LHCN-M2 (cell line): ENCODE results near the gene CYTH1. TPM values are rescaled to one million over a fixed set of nuclear protein-coding genes. Genes with fewer than 3 reads are reported as not detected.

ENCODE experiments used
- DNase-seq: peaks from one replicate; pipeline ENCODE4 v3.0.0-alpha.2; 2012; ENCODE audit warnings: low read depth
- polyA plus RNA-seq: library from polyadenylated mRNA; unstranded; fragments of >200 nt; gene quantifications from one replicate; pipeline ENCODE4 v1.2.1, GENCODE V29; 2012; ENCODE audit warnings: missing spikeins
- total RNA-seq: library from RNA; depleted of rRNA; stranded (reverse); fragments of >200 nt; gene quantifications from 2 replicates; pipeline ENCODE4 v1.2.3, GENCODE V29; 2014; rRNA removed

CYTH1 gene, protein sequence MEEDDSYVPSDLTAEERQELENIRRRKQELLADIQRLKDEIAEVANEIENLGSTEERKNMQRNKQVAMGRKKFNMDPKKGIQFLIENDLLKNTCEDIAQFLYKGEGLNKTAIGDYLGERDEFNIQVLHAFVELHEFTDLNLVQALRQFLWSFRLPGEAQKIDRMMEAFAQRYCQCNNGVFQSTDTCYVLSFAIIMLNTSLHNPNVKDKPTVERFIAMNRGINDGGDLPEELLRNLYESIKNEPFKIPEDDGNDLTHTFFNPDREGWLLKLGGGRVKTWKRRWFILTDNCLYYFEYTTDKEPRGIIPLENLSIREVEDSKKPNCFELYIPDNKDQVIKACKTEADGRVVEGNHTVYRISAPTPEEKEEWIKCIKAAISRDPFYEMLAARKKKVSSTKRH
- total RNA-seq = 24.9 and 26.1 TPM in 2 replicates
- 15.3 TPM for polyA plus RNA-seq

DNA sequence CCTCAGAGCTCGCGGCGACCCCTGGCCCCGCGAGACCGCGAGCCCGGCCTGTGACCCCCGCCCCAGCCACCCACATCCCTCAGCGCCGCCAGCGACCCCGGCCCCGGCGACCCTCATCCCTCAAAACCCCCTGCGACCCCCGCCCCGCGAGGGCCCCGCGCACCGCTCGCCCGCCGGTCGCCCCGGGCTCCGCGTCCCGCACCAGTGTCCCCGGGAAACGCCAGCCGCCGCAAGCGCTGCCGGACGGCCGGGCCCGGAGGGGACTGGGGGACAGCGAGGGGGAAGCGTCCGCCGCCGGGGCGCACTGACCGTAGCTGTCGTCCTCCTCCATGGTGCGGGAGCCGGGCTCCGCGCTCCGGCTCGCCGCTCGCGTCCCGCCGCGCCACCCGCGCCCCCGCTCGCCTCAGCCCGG, at the start of gene CYTH1:
TSS of gene CYTH1 (minus strand) at position 381 of the 412 bp plus-strand sequence. CDS start at position 331, 50 bp downstream.
- no peak for DNase-seq

DNA sequence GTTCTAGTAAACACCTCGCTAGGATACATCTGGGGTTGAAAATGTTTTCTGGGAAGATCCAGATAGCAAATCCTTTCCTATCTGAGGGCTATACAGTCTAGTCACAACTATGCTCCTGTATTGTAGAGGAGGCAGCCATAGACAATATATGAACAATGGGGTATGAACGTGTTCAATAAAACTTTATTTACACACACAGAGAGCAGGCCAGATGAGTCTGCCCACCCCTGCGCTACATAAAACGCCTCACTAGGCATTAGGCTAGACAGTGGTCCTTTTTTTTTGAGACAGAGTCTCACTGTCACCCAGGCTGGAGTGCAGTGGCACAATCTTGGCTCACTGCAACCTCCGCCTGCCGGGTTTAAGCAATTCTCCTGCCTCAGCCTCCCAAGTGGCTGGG, 47.4 kb upstream of the CYTH1 start:
- no peak for DNase-seq

DNA sequence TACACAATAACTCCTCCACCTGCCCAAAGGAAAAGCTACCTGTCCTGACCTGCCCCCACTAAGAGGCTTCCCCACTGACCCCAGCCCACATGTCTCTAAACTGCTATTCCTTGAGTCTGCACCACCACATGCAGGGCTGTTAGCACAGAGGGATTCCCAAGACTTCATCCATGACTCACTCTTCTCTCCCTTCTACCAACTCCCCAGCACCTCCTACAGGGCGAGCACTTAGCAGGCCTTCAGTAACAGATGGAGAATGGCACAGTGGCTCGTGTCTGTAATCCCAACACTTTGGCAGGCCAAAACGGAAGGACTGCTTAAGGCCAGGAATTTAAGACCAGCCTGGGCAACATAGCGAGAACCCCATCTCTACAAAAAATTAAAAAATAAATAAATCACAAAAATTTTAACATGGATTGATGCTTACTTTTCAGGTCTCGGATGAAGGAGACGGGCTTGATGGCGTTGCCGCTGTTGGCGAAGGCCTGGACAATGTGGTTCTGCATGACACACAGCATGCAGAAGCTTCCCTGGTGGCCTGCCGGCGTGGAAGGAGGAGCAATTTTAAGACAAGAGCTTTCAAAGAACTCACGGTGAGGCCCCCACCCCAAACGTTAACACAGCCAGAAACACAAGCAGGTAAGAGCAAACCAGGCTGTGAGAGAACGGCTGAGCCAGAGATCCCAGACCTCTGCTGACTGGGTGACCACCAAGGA, 46.6 kb upstream of the CYTH1 start:
- peak; percentile 59 for DNase-seq

DNA sequence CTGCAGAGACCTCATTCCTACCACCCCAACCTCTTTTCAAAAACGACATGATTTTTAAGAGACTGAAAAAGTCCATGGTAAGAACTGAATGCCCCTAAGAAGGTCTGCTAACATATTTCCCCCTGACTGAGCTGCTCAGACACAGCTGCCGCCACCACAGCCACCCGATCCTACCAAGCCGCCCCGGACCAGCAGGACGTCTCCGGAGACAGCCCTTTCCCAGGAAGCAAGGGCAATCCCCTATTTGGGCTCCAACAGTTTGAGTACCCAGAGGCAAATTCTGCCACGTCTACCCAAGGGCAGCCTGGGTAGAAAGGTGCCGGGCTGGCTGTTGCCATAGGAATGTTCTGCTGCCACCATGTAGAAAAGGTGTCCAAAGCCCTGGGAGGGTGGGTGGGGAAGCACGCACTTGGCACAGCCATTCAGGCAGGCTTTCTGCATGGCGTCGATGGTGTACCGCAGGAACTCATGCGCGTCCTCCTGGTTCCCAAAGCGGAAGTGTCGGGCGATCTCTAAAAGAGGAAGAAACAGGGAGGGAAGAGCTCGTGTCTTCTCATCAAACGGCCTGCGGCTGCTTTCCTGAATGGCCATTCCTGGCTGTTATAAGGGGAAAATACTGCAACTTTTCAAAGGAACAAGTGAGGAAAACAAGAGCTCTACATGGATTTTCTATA, 44.9 kb upstream of the CYTH1 start:
- DNase-seq = no peak

DNA sequence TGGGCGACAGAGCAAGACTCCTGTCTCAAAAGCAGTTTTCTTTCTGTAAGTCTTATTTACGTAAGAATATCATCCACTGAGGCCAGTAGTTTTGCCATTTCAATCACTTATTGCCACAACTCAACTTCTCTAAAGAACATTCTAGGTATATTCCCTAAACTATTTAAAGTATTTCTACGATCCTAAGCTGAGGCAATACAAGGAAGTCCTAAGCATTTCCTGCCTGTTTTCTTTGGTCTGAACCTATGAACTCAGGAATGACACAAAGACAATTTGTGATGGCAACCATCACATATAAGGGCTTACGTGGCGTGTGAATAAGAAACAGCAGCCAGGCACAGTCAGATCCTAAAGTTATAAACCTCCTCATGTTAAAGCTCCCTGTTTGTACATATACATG, 44.3 kb upstream of the CYTH1 start:
- DNase-seq = no peak

DNA sequence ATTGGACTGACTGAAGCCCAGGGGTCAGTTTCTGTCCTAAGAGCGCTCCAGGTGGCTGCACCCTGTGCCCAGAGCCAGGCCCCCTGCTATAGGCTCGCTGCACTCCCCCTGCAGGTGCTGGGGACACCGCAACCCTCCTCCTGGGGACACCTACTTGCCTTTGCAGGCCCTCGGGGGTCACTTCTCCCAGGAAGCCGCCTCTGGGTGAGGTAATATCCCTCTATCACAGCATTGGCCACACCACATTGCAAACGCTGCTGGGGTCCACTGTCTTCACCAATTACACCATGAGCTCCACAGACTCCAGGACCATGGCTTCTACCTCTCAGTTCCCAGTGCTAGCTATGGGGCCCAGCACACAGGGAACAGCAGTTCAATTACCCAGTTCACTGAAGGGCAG, 43.6 kb upstream of the CYTH1 start:
- DNase-seq = no peak

DNA sequence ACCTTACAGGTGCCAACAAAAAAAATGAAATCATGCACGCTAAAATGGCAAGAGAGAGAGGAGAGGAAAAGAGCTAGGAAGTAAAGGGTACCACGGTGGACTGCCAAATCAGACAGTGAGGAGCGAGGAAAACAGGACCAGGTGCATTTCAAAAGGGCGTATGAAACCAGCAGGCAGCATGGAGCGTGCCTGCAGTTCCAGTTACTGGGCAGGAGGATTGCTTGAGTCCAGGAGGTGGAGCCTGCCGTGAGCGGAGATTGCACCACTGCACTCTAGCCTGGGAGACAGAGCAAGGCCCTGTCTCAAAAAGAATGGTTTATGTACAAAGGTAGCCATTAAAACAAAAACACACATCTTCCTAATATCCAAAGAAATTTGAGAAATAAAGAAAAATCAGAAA, 42.2 kb upstream of the CYTH1 start:
- no peak for DNase-seq

DNA sequence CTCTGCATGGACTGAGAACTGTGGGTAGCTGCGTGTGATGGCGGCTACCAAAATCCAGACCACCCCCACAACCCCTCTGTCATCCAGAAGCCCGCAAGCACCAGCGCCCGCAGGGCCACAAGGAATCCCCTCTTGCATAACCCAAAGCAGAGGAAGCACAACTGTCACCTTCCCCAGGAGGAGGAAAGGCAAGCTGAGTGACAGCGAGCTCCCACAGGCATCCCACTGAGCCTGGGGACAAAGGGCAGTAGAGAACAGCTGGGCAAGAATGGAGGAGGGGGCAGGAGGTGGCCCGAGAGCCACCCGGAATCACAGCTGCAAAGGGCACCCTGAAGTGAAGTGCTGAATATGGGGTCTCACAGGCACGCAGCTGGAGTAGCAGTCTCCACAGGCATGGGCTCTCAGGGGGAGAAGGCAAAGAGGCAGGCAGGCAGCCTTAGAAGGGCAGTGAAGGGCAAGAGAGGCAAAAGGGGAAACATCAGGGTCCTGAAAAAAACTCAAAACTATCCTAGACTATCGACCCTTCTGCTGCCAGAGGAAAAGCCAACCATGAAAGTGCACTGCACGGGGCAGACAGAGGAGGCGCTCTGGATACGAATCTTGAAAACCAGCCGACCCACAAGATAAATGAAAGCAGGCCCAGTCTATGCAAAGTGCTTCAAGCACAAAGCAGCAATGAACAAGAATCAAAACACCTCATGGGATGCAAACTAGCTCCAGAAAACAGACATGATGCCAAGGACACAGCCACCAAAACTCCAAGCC, 41.4 kb upstream of the CYTH1 start:
- no peak for DNase-seq

DNA sequence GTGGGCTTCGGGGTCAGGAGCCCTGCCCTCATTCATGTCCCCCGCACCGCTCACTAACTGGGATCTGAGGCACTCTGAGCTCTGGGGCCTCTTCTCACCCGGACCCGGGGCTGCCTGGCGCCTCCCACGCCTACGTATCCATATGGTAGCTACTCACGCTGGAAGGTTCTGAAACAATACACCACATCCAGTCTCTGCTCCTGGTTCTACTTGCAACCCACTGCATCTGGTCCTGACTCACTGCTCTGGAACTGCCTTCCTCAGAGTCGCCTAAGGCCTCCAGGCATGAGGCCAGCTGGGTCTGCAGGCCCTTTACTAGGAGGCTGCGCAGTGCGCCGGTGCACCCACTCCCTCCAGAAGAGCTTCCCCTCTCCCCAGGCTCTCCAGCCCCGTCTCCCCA, 40.5 kb upstream of the CYTH1 start:
- no peak for DNase-seq

DNA sequence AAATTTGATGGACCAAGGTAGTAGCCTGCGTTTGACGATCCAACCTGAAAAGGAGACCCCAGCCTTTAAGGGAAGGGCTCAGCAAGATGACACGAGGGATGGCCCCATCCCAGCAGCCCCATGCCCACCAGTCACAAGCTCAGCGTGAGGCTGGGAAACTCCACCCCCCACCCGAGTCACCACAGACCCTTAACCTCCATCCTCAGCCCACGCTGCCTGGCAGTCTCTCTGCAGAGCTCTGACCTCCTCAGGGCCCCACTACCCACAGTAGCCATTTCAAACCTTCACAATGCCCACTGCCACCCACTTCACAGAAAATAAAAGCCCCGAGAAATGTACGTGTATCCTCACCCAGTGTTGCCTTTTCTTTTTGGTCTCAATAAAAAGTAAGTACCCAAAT, 39.9 kb upstream of the CYTH1 start:
- no peak for DNase-seq

DNA sequence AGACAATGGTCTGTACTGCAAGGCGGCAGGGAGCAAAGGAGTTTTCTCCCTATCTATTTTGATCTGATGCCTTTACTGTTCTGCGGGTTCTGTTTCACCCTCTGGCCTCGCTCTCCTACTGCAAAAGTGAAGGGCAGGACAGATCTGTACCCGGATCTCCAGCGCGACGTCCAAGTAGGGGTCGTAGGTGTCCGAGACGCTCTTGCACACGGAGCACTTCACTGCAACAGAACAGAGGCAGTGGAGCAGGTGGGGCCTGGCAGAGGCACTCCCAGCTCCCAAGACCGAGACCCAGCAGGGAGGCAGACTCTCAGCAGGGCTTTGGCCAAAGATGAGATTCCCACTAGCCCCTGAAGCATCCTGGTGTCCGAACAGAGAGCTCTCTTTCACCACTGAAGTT, 38.8 kb upstream of the CYTH1 start:
- DNase-seq = no peak

DNA sequence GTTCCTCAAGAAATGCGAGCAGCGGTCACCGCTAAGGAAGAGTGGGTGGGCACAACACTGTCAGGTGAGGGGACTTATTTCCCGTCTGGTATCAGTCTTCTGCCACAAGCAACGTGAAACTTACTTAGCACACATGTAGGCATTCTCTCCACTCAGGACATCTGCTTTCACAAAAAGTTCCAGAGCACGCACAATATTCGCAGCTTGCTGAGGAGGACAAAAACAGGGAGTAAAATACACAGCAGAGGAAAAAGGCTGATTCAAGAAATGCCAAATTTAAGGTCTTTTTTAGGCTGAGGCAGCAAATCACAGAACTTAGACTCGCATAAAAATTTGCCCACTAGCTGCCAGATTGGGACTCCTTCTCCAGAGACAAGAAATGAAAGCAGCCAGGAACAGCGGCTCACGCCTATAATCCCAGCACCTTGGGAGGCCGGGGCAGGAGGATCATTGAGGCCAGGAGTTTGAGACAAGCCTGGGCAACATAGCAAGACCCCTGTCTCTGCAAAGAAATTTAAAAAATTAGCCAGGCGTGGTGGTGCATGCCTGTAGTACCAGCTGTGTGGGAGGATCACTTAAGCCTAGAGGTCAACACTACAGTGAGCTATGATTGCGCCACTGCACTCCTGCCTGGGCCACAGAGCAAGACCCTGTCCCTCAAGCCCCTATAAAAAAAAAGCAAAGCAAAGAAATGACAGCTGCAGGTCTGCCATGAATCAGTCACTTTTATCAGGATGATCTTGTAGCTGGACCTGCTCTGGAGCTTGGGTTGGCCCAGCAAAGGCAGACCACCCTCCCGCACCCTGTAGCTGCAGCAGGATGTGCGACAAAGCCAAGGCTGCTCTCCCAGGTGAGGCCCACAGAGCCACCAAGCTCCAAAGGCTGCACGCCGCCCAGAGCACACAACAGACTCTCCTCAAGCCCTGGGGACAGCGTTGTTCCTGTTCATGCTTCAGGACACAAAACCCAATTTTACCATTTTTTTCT, 38.0 kb upstream of the CYTH1 start:
- no peak for DNase-seq

DNA sequence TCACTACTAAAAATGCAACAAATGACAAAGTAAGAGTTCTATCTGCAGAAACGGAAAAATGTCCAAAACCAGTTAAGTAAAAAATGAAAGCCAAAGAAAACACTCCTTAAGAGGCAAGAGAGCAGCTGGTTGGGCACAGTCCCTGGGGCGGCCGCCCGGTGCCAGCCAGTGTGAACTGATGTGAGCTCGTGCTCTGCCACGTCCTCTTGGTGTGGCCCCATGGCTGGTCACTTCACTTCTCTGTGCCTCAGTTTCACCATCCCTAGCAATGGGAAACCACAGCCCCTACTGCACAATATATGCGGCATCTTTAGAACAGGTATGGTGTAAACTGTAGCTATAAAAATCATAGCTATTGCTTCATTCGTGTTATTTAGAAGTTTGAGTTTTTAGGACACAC, 37.3 kb upstream of the CYTH1 start:
- no peak for DNase-seq

DNA sequence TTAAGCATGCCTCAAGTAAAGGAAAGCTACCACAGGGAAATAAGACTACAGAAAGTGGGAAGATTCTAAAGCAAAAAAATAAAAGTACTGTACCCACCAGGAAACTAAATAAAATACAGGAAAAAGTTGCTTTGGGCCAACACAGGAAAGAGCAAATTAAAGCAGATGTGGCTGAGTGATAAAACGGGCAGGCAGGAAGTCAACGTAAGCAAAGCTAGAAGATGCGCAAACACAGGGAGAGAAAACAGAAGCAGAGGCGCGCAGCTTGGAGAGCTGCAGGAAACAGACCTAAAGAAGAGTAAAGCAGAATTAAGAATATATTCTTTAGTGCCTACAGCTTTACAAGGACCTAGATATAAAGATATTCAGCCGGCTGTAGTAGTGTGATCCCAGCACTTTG, 36.9 kb upstream of the CYTH1 start:
- DNase-seq = no peak

DNA sequence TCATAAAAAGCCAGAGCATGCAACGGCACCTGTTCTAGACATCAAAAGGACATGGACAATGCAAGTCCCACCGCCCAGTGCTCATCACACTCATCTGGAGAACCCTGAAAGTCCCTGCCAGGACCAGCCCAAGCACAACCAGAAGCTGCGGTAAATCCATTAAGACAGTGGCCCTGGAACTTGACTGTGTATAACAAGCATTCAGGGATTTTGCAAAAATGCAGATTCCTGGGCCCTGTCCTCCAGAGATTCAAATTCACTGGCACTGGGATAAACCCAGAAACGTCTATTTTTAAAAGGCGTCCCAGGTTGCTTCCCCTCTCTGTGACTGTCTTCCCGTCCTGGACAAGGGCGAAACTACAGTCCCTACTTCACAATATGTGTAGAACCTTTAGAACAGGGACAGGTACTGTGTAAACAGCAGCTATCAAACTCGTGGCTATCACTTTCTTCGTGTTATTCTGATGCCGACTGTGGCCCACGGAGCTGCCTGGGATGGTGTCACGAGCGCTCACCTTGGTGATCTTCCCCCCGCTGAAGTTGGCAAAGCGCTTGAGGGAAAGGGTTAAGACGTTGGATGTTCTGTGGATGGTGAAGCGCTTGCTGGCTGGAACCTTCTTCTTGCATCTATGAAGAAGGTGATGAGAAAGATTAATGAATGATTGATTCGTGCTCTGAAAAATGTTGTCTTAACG, 36.2 kb upstream of the CYTH1 start:
- no peak for DNase-seq

DNA sequence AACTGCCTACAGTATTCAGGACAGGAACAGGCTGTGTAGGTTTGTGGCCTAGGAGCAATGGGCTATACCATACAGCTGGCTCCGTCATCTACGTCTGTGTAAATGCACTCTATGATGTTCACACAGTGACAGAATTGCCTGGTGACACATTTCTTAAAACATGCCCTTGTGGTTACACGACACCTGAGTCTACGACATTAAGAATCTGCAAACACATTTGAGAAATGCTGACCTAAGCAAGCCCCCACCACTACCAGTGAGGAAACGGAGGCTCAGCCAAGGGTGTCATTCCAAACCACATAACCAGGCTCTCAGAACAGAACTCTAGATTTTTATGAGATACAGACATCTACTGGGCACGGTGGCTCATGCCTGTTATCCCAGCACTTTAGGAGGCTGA, 35.0 kb upstream of the CYTH1 start:
- no peak for DNase-seq

DNA sequence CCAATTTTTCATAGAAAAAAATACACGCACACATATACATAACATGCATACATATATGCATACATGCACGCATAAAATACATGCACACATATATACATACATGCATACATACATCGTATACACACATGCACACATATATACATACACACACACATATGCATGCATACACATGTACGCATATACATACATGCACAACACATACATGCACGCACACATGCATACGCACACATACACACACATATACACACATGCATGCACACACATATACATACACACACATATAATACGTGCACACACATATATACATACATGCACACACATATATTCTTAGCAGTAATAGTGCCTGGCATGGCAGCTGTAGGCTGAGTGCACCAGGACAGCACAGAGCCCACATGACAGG, 33.6 kb upstream of the CYTH1 start:
- no peak for DNase-seq

DNA sequence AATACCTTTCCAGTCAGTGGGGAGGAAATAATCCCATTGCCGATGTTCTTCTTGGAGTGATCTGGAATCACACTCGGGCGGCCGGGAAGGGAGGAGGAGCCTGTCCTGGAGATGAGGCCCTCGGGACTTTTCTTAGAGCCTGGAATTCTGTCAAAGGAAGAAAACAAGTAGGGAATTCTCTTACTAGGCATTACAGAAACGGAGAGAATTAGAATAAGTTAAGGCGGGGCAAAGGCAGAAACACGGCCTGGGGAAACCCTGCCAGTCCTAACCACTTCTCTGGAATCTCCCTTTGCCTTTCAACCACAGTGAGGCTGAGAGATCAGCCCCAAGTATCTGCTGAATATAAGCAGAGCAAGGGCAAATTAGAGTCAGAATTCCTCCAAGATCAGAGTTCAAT, 30.8 kb upstream of the CYTH1 start:
- no peak for DNase-seq

DNA sequence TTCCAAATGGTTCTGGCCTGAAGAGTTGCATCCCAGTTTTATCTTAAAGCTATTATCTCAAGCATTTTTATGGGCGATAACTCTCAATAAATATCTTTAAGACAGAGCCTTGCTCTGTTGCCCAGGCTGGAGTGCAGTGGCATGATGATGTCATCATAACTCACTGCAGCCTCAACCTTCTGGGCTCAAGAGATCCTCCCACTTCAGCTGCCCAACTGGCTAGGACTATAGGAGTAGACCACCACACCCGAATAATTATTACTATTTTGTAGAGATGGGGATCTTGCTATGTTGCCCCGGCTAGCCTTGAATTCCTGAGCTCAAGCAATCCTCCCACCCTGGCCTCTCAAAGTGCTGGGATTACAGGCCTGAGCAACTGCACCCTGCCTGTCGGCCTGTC, 26.1 kb upstream of the CYTH1 start:
- peak; percentile 29 for DNase-seq

DNA sequence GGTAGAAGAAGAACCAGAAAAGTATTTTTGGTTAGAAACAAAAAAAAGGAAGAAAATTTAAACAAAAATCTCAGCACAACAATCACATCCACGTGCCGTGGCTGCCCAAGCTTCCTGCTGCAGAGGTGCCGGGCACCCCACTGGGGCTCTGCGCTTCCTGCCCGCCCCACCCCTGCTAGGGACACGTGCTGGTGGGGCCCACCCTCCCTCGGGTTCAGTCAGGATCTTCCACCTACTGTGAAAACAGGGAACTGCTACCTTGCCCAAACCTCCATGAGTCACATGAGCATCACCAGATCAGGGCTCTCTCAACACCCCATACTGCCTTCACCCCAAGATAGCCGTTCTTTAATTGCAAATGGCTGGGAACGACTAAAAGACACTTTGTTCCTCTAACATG, 24.4 kb upstream of the CYTH1 start:
- no peak for DNase-seq
